GM18502 (cell line): ENCODE data around the gene IL17RC.

Experiments used
- ATAC-seq: cut with Tn5 transposase; IDR thresholded peaks from one replicate; pipeline ENCODE4 v1.9.1; 2021; ENCODE audit warnings: mild to moderate bottlenecking; ENCODE audit not compliant: unreplicated experiment, poor library complexity

The IL17RC gene

DNA sequence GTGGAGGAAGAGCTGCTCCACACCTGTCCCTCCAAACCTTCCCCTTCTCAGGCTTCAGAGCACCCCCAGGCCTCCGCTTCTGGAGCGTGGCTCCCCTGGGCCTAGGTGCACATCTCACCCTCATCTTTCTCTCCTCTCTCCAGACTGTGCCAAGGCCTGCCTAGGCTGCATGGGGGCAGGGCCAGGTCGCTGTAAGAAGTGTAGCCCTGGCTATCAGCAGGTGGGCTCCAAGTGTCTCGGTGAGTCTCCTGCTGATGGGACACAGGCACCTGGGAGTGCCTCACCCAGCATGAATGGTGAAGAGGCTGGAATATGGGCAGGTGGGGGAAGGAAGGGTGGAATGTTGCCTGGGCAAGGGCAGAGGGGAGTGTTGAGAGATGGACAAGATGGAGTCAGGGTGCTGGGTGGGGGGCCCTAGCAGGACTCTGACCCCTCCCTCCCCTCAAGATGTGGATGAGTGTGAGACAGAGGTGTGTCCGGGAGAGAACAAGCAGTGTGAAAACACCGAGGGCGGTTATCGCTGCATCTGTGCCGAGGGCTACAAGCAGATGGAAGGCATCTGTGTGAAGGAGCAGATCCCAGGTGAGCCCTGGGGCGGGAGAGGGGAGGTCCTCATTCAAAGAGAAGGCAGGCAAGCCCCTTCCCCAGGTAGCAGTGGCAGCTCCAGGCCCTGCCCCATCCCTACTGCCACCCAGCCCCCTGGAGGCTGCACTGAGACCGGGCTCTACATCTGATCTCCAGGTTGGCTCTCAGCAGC lies 26.2 kb downstream of the IL17RC start:
- ATAC-seq, result no peak

DNA sequence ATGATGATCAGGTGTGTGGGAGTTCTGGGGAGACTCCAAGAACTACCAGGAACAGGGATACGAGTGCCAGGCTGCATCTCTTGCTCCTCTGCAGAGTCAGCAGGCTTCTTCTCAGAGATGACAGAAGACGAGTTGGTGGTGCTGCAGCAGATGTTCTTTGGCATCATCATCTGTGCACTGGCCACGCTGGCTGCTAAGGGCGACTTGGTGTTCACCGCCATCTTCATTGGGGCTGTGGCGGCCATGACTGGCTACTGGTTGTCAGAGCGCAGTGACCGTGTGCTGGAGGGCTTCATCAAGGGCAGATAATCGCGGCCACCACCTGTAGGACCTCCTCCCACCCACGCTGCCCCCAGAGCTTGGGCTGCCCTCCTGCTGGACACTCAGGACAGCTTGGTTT lies 27.4 kb downstream of the IL17RC start:
- ATAC-seq, result no peak

DNA sequence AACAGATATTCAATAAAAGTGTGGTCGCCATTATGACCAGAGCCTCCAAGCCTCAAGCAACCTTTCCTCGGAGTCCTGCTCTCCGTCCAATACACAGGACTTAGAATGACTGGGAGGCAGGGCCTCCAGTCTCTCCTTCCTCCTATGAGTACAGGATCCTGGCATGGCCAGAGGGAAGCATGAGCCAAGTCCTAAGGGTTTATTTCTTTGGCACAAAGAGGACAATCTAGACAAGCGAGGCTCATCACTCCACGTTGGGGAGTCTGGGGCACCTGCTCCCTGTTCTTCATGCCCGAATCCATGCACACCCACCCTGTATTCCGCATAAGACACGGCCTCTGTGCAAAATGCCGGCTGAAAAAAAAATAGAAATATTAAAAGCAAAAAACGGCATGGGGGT lies 28.5 kb downstream of the IL17RC start:
- no peak for ATAC-seq

DNA sequence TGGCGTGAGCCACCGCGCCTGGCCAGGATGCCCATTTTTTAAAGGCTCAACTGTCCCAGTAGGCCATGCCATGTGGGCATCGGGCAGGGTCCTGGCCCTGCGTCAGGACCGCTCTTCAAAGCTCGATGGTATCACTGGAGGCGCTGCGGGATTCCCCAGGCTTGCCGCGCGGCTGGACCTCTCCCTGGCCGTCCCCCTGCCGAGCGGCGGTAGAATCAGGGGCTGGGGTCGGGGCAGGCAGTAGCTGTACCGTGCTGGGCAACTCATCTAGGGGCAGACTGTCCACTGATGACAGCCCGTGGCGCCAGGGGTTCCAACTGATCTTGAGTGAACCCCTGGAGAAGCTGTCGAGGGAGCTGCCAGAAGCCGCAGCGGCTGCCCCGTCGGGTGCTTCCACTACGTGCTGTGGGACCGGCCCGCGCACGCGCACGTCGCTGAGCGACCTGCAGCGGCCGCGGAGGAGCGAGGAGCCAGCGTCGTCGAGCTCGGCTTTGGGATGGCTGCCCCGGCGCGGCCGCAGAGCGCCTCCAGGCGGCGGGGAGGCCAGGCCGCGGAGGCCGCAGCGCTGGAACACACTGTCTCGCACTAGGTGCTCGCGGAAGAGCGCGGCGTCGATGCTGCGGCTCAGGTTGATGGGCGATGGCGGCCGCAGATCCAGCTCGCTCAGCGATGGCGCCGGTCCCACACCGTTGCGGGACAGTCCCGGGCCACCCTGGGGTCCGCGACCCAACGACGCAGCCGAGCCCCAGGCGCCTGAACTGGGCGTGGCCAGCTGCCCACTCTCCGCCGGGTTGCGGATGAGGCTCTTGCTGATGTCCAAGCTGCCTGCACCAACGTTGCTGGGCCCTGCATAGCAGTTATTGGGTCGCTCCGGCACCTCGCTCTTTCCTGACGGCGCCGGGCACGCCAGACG lies 29.5 kb downstream of the IL17RC start:
- no peak for ATAC-seq

DNA sequence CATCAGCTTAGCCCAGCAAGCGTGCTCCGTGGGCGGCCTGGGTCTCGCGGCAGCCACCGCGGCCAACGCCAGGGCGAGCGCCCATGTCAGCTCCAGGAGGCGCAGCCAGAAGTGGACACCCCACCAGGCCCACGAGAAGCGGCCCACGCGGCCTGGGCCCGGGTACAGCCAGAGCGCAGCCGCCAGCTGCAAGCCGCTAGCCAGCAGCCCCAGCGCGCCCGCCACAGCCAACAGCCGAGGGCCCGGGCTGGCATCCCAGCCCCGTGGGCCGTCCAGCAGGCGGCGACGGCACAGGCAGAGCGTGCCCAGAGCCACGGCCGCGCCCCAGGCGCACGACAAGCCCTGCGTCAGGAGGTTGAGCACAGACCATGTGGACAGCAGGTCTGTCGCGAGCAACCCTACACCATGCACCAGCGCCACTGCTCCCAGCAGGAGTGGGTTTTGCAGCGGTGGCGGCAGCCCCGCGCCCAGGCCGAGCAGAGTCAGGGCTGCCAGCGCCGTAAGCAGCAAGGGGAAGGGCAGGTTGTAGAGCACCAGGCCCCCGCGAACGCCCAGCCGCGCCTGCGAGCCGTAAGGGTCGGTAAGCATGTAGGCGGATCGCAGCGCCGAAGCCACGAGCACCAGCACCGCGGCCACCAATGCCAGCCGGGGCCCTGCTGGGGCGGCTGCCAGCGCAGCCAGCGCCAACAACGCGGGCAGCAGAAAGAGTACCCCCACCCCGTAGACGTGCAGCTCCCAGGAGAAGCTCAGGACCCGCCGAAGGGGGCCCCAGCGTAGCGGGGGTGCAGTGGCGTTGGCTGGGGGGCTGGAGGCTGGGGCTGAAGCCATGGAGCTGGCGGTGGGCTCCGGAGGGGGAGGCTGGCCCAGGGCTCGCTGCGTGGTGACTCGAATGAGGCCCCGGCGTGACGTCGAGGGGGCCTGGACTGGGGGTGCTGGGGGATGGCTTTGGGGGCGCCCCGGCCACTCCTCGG lies 30.4 kb downstream of the IL17RC start:
- ATAC-seq, result no peak

DNA sequence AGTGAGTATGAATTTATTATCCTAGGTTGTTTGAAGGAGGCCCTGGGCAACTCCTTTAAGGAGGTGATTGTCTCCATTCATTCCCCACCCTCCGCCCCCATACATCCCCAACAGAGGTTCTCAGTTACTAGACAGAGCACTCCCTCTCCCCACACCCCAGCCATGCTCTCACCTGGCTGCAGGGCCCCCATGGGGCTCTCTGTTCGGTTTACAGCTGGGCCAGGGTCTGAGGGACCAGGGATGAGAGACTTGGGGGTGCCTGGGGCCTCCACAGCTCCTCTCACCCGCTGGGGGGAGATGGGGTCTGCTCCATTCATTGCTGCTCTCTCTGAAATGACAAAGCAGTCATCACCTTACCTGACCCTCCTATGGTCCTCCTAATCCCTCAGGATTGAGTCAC lies 31.7 kb downstream of the IL17RC start:
- ATAC-seq, result no peak

- no peak for ATAC-seq
Measured at GRCh38 chr3:9949115-9949514, 32.2 kb downstream of the IL17RC start.

DNA sequence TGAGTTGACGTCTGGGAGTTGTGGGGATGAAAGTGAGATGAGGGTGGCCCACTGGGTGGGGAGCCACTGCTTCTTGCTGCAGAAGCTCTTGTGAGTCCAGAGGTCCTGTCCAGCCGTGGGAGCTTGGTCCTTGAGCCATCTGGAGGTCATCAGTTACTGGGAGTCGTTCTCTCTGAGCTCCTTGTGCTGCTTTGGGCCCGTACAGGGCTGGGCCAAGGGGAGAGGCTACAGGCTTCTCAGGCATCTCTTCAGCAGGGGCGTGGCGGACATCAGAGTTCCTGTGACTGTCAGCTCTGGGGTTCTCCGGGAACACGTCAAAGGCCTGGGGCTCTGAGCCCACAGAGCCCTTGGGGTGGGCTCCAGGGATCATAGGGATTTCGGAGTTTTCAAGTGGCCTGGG lies 32.7 kb downstream of the IL17RC start:
- ATAC-seq, result no peak

- ATAC-seq, result peak; percentile 51
Measured at GRCh38 chr3:9951126-9951525, 34.2 kb downstream of the IL17RC start.

GRCh38 chr3:9951598-9951961 lies 34.7 kb downstream of the IL17RC start:
- ATAC-seq, result peak; percentile 31

- ATAC-seq, result peak; percentile 79
Measured at GRCh38 chr3:9951962-9952805, 35.3 kb downstream of the IL17RC start, which contains the start of gene PRRT3. PRRT3 (minus strand) TSS chr3:9952408; CDS start chr3:9950115, 2,293 bp downstream.

- no peak for ATAC-seq
Measured at GRCh38 chr3:9955067-9955502, 38.2 kb downstream of the IL17RC start.

- no peak for ATAC-seq
Measured at GRCh38 chr3:9955611-9956352, 38.9 kb downstream of the IL17RC start.

GRCh38 chr3:9957214-9957613 lies 40.3 kb downstream of the IL17RC start:
- no peak for ATAC-seq

DNA sequence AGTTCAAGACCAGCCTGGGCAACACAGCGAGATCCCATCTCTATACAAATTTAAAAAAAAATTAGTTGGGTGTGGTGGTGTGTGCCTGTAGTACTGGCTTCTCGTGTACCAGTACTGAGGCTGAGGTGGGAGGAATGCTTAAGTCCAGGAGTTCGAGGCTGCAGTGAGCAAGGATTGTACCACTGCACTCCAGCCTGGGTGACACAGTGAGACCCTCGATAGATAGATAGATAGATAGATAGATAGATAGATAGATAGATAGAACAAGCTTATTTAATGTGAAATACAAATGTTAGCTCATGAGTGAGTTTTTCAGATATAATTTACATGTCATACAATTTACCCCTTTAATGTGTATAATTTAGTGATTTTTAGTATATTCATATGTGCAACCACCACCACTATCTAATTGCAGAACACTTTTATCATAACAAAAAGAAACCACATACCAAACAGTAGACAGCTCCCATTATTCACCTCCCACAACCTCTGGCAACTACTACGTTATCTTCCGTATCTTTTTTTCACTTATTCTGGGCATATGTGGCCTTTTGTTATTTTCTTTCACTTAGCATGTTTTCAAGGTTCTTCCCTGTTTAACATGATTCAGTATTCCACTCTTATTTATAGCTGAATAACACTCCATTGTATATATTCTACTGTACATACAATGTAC lies 48.4 kb downstream of the IL17RC start:
- ATAC-seq, result no peak

- no peak for ATAC-seq
Measured at GRCh38 chr3:9966841-9967240, 49.9 kb downstream of the IL17RC start.

DNA sequence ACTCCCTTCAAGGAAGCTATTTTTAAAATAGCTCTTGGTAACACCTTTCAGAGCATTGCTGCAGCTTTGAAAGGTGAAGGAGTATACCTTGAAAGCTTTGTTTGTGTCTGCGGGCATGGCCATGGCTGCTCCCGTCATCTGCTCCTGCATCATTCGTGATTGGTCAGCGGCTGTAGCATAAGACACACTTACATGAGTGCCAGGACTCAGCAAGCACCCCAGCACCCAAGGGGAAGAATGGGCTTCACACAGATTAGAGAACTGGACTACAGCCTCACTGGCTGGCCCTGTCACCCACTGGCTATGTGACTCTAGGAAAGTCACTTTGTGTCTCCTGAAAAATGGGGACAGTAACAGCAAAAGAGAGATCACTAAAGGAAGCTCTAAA lies 52.7 kb downstream of the IL17RC start:
- no peak for ATAC-seq

GRCh38 chr3:9970020-9970652 lies 53.2 kb downstream of the IL17RC start:
- ATAC-seq, result no peak
